Fibroblast of lung (primary cell): ENCODE measurements around the gene TRAFD1.

Experiments used
- CTCF ChIP-seq, 2 donors: IDR thresholded peaks in 1 of 2; conservative IDR thresholded peaks in 1 of 2; 1 replicate in 1 of 2; 2 replicates in 1 of 2; pipeline ENCODE4 v1.5.1; 2011 to 2012; ENCODE audit warnings: low read length in 2 of 2, control low read depth in 1 of 2, inconsistent platforms in 1 of 2, low read depth in 1 of 2, mild to moderate bottlenecking in 1 of 2
- EZH2 ChIP-seq: IDR thresholded peaks from 2 replicates; pipeline ENCODE4 v1.5.1; 2012; ENCODE audit warnings: low read length, control low read depth, mild to moderate bottlenecking; ENCODE audit errors: missing control alignments

DNA sequence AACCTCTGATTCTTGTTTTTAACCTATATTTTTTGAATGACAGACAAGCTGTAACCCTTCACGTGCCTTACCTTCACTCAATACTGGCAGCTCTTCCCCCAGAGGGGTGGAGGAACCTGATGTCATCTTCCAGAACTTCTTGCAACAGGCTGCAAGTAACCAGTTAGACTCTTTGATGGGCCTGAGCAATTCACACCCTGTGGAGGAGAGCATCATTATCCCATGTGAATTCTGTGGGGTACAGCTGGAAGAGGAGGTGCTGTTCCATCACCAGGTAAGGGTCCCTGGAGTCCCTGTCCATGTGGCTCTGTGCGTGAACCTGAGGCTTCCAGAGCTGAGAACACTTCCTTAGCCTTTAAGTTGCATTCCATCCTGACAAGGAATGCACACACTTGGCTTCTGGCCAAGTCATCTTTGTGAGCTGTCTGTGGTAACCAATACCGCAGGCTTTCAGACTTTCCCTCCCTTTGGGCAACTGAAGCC, 22.7 kb downstream of the TRAFD1 start:
- no peak for TF ChIP-seq EZH2
- no peak for TF ChIP-seq CTCF (conservative IDR thresholded peaks at IDR 0.05 in 1 of 2, IDR thresholded peaks at IDR 0.05 in 1 of 2; ENCODE audit: low read depth in 1 of 2, low read length in 2 of 2)
